Neural progenitor cell (in vitro differentiated cells): ENCODE results near the gene MBTPS1. TPM values are rescaled to one million over a fixed set of nuclear protein-coding genes. Genes with fewer than 3 reads are reported as not detected.

Experiments used
- DNase-seq: peaks from one replicate; pipeline ENCODE4 v3.0.0-alpha.2; 2016; ENCODE audit warnings: low spot score
- H2AFZ ChIP-seq: fragments of 200-600 bp; sonication (generic); replicated peaks from 2 replicates; pipeline ENCODE4 v1.6.1; 2016; ENCODE audit warnings: antibody characterized with exemption
- H3F3A ChIP-seq: fragments of 200-600 bp; sonication (generic); 2 replicates; pipeline ENCODE4 v1.6.1; 2016; ENCODE audit warnings: antibody characterized with exemption, low read depth
- H3K27ac ChIP-seq: fragments of 200-600 bp; sonication (generic); 2 replicates; pipeline ENCODE4 v1.5.1; 2016; ENCODE audit warnings: mild to moderate bottlenecking
- H3K27me3 ChIP-seq: fragments of 200-600 bp; sonication (generic); 2 replicates; pipeline ENCODE4 v1.6.1; 2016; ENCODE audit warnings: mild to moderate bottlenecking, moderate library complexity
- H3K36me3 ChIP-seq: fragments of 200-600 bp; sonication (generic); 2 replicates; pipeline ENCODE4 v1.5.1; 2016
- H3K4me1 ChIP-seq: fragments of 200-600 bp; sonication (generic); 2 replicates; pipeline ENCODE4 v1.6.1; 2016; ENCODE audit warnings: mixed run types
- H3K4me2 ChIP-seq: fragments of 200-600 bp; sonication (generic); 2 replicates; pipeline ENCODE4 v1.6.1; 2016
- H3K4me3 ChIP-seq: fragments of 200-600 bp; sonication (generic); 2 replicates; pipeline ENCODE4 v1.5.1; 2016
- H3K79me2 ChIP-seq: fragments of 200-600 bp; sonication (generic); 2 replicates; pipeline ENCODE4 v1.6.1; 2016; ENCODE audit warnings: low read depth
- H3K9ac ChIP-seq: fragments of 200-600 bp; sonication (generic); 2 replicates; pipeline ENCODE4 v1.6.1; 2016
- H3K9me3 ChIP-seq: fragments of 200-600 bp; sonication (generic); 2 replicates; pipeline ENCODE4 v1.5.1; 2016; ENCODE audit warnings: low read depth
- H4K20me1 ChIP-seq: fragments of 200-600 bp; sonication (generic); 2 replicates; pipeline ENCODE4 v1.6.1; 2016; ENCODE audit warnings: low read depth
- H3K27ac Mint-ChIP-seq: 3 replicates; pipeline ENCODE4 v1.8.0; 2021; ENCODE audit warnings: mixed read lengths
- H3K27me3 Mint-ChIP-seq: 2 replicates; pipeline ENCODE4 v1.8.0; 2022; ENCODE audit warnings: low read depth, mild to moderate bottlenecking, inconsistent platforms, moderate library complexity, mixed read lengths; ENCODE audit not compliant: insufficient read depth
- H3K36me3 Mint-ChIP-seq: 3 replicates; pipeline ENCODE4 v1.8.0; 2021; ENCODE audit warnings: mixed read lengths
- H3K4me1 Mint-ChIP-seq: 3 replicates; pipeline ENCODE4 v1.8.0; 2021; ENCODE audit warnings: mixed read lengths
- H3K4me3 Mint-ChIP-seq: 3 replicates; pipeline ENCODE4 v1.8.0; 2021; ENCODE audit warnings: mild to moderate bottlenecking, moderate library complexity, mixed read lengths
- H3K9me3 Mint-ChIP-seq: 3 replicates; pipeline ENCODE4 v1.8.0; 2020; ENCODE audit warnings: mixed read lengths
- EZH2 ChIP-seq: fragments of 200-600 bp; sonication (generic); IDR thresholded peaks from 2 replicates; pipeline ENCODE4 v1.6.1; 2017; ENCODE audit warnings: antibody characterized with exemption, mild to moderate bottlenecking, moderate library complexity
- EZH2phosphoT487 ChIP-seq: fragments of 200-600 bp; sonication (generic); IDR thresholded peaks from 2 replicates; pipeline ENCODE4 v1.6.1; 2017; ENCODE audit warnings: antibody characterized with exemption
- total RNA-seq: library from RNA; depleted of rRNA; stranded (reverse); fragments of >200 nt; gene quantifications from 2 replicates; pipeline ENCODE4 v1.2.3, GENCODE V29; 2015; ENCODE audit warnings: low replicate concordance
- TF ChIP-seq, protein P1 (sequence below): fragments of 200-600 bp; sonication (generic); IDR thresholded peaks from 2 replicates; pipeline ENCODE4 v1.5.1; 2017; ENCODE audit warnings: antibody characterized with exemption, mild to moderate bottlenecking

MBTPS1 gene
- total RNA-seq, 1 donor from 2014 or later: 52.3 TPM

DNA sequence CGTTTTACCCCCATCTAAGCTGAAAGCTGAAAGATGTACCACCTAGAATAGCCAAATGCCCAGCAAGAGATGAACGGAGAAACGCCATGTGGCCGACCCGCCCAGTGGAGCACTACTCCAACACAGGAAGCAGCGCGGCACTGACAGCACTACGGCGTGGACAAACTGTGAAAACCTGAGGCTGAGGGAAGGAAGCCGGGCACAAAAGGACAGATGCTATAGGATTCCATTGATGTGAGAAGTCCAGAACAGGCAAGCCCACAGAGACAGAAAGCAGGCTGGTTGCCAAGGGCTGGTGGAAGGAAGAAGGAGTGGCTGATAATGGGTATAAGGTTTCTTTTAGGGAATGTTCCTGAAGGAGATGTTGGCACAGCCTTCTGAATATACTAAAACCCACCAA, 44.7 kb downstream of the MBTPS1 start:
- H3K79me2 ChIP-seq: peaks cover 8% of the 10 kb centered on the region
- no peak overlapping the region for H3K27ac ChIP-seq
- H3K4me2 ChIP-seq: no peak overlapping the region
- Mint-ChIP-seq H3K27me3 (no peaks in the 10 kb centered on the region), H3K4me1 (no peaks in the 10 kb centered on the region), H3K27ac (no peak overlapping the region), H3K4me3 (no peak overlapping the region), H3K36me3 (peaks cover 29% of the 10 kb centered on the region), H3K9me3 (no peaks in the 10 kb centered on the region)
- no peaks in the 10 kb centered on the region for H3K4me1 ChIP-seq
- H3K9me3 ChIP-seq: no peaks in the 10 kb centered on the region
- TF ChIP-seq EZH2: no peak
- TF ChIP-seq, protein P1, sequence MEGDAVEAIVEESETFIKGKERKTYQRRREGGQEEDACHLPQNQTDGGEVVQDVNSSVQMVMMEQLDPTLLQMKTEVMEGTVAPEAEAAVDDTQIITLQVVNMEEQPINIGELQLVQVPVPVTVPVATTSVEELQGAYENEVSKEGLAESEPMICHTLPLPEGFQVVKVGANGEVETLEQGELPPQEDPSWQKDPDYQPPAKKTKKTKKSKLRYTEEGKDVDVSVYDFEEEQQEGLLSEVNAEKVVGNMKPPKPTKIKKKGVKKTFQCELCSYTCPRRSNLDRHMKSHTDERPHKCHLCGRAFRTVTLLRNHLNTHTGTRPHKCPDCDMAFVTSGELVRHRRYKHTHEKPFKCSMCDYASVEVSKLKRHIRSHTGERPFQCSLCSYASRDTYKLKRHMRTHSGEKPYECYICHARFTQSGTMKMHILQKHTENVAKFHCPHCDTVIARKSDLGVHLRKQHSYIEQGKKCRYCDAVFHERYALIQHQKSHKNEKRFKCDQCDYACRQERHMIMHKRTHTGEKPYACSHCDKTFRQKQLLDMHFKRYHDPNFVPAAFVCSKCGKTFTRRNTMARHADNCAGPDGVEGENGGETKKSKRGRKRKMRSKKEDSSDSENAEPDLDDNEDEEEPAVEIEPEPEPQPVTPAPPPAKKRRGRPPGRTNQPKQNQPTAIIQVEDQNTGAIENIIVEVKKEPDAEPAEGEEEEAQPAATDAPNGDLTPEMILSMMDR: no peak
- TF ChIP-seq EZH2phosphoT487: no peak
- peaks cover 3% of the 10 kb centered on the region for H4K20me1 ChIP-seq
- DNase-seq: no peak
- no peak overlapping the region for H3K4me3 ChIP-seq
- H3F3A ChIP-seq: no peaks in the 10 kb centered on the region
- H2AFZ ChIP-seq: no peak overlapping the region
- H3K9ac ChIP-seq: no peak overlapping the region
- no peaks in the 10 kb centered on the region for H3K36me3 ChIP-seq
- no peaks in the 10 kb centered on the region for H3K27me3 ChIP-seq

DNA sequence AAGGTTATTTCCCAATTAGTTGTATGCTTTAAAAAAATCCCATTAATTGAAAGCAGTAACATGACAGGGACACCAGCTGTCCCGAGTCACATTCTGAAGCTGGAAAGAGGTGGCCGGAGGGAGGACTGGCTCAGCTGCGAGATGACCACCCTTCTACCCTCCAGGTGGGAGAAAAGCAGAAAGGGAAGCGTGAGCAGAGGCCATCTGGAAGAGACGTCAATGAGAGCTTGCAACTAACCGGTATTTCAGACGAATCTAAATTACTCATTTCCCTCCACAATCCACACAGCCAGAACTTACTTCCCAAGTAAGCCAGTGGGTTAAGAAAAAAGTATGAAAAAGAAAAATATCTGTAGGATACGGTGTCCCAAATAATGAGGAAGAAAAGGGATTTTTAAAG, 45.6 kb downstream of the MBTPS1 start:
- Mint-ChIP-seq H3K4me3 (no peak overlapping the region), H3K9me3 (no peaks in the 10 kb centered on the region), H3K27ac (peak overlapping the region; percentile 78), H3K36me3 (peaks cover 25% of the 10 kb centered on the region), H3K27me3 (no peaks in the 10 kb centered on the region), H3K4me1 (no peaks in the 10 kb centered on the region)
- Histone ChIP-seq H3K4me3 (no peak overlapping the region), H3K9ac (no peak overlapping the region), H3K27me3 (no peaks in the 10 kb centered on the region), H3K36me3 (no peaks in the 10 kb centered on the region), H3F3A (peaks cover 7% of the 10 kb centered on the region), H3K79me2 (no peaks in the 10 kb centered on the region), H3K4me2 (no peak overlapping the region), H3K4me1 (no peaks in the 10 kb centered on the region), H2AFZ (no peak overlapping the region), H4K20me1 (peaks cover 3% of the 10 kb centered on the region), H3K9me3 (no peaks in the 10 kb centered on the region), H3K27ac (no peak overlapping the region)
- no peak for DNase-seq
- TF ChIP-seq, protein P1: no peak
- TF ChIP-seq EZH2: no peak
- TF ChIP-seq EZH2phosphoT487: no peak

DNA sequence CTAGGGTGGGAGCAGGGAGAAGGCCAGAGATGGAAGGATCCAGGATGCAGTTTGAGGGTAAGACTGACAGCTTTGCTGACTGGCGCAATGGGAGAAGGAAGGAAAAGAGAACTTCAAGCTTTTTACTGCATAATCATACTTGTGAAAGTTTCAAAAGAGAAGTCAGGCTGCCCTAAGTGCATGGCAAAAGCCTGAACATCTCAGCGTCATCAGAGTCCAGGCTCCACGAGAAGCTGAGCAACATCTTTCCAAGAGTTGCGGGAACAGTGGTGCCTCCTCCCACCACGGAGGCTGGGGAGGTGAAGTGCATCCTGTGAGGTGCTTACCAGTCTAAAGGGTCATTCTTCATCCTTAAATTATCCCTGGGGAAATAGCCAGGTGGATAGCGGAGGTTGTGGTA, 47.2 kb downstream of the MBTPS1 start:
- Histone ChIP-seq H3K27me3 (no peaks in the 10 kb centered on the region), H3K9ac (no peak overlapping the region), H3F3A (peaks cover 16% of the 10 kb centered on the region), H3K4me1 (no peaks in the 10 kb centered on the region), H3K36me3 (peaks cover 4% of the 10 kb centered on the region), H3K27ac (no peak overlapping the region), H4K20me1 (peaks cover 3% of the 10 kb centered on the region), H3K9me3 (no peaks in the 10 kb centered on the region), H3K79me2 (no peaks in the 10 kb centered on the region), H3K4me2 (no peak overlapping the region), H3K4me3 (no peak overlapping the region), H2AFZ (no peak overlapping the region)
- Mint-ChIP-seq H3K9me3 (no peaks in the 10 kb centered on the region), H3K36me3 (peaks cover 25% of the 10 kb centered on the region), H3K27me3 (no peaks in the 10 kb centered on the region), H3K27ac (no peak overlapping the region), H3K4me1 (no peaks in the 10 kb centered on the region), H3K4me3 (no peak overlapping the region)
- DNase-seq: no peak
- TF ChIP-seq EZH2 (no peak), EZH2phosphoT487 (no peak)
- TF ChIP-seq, protein P1: no peak
